Hepatocyte (in vitro differentiated cells): ENCODE results near the gene SH3BP4. TPM values are rescaled to one million over a fixed set of nuclear protein-coding genes. Genes with fewer than 3 reads are reported as not detected.

ENCODE experiments used
- DNase-seq: peaks from one replicate; pipeline ENCODE4 v3.0.0-alpha.2; 2016; ENCODE audit warnings: low spot score
- H2AFZ ChIP-seq: fragments of 200-600 bp; sonication (generic); 2 replicates; pipeline ENCODE4 v1.6.0; 2016; ENCODE audit warnings: antibody characterized with exemption, mild to moderate bottlenecking
- H3K27ac ChIP-seq: fragments of 200-600 bp; sonication (generic); 2 replicates; pipeline ENCODE4 v1.5.1; 2016; ENCODE audit warnings: mild to moderate bottlenecking
- H3K27me3 ChIP-seq: fragments of 200-600 bp; sonication (generic); 2 replicates; pipeline ENCODE4 v1.6.1; 2016
- H3K36me3 ChIP-seq: fragments of 200-600 bp; sonication (generic); replicated peaks from 2 replicates; pipeline ENCODE4 v1.5.1; 2016; ENCODE audit warnings: low read depth; ENCODE audit not compliant: insufficient read depth
- H3K4me1 ChIP-seq: fragments of 200-600 bp; sonication (generic); 2 replicates; pipeline ENCODE4 v1.5.1; 2016; ENCODE audit warnings: mild to moderate bottlenecking, moderate library complexity; ENCODE audit not compliant: insufficient read depth
- H3K4me2 ChIP-seq: fragments of 200-600 bp; sonication (generic); 2 replicates; pipeline ENCODE4 v1.6.0; 2016
- H3K4me3 ChIP-seq: fragments of 200-600 bp; sonication (generic); 2 replicates; pipeline ENCODE4 v1.5.1; 2016; ENCODE audit warnings: mild to moderate bottlenecking
- H3K79me2 ChIP-seq: fragments of 200-600 bp; sonication (generic); 2 replicates; pipeline ENCODE4 v1.6.0; 2017; ENCODE audit warnings: mild to moderate bottlenecking
- H3K9me2 ChIP-seq: fragments of 200-600 bp; sonication (generic); replicated peaks from 2 replicates; pipeline ENCODE4 v1.6.0; 2017; ENCODE audit warnings: mild to moderate bottlenecking; ENCODE audit not compliant: insufficient read depth
- H3K9me3 ChIP-seq: fragments of 200-600 bp; sonication (generic); 2 replicates; pipeline ENCODE4 v1.5.1; 2016; ENCODE audit warnings: low read depth, mild to moderate bottlenecking
- H4K20me1 ChIP-seq: fragments of 200-600 bp; sonication (generic); 2 replicates; pipeline ENCODE4 v1.6.0; 2016; ENCODE audit warnings: mild to moderate bottlenecking; ENCODE audit not compliant: insufficient read depth, poor library complexity, severe bottlenecking
- CTCF ChIP-seq: fragments of 200-600 bp; sonication (generic); IDR thresholded peaks from 2 replicates; pipeline ENCODE4 v1.5.1; 2016; ENCODE audit warnings: antibody characterized with exemption, mild to moderate bottlenecking; ENCODE audit not compliant: poor library complexity
- EZH2 ChIP-seq: fragments of 200-600 bp; sonication (generic); IDR thresholded peaks from 2 replicates; pipeline ENCODE4 v1.6.1; 2016; ENCODE audit warnings: antibody characterized with exemption, mild to moderate bottlenecking, borderline replicate concordance
- EZH2phosphoT487 ChIP-seq: fragments of 200-600 bp; sonication (generic); IDR thresholded peaks from one replicate; pipeline ENCODE4 v1.6.1; 2018; ENCODE audit warnings: antibody characterized with exemption, mild to moderate bottlenecking, low read depth, moderate library complexity; ENCODE audit not compliant: unreplicated experiment, severe bottlenecking
- WGBS: methylation state at CpG from one replicate; pipeline ENCODE4 v1.1.6; 2016; ENCODE audit warnings: low lambda C conversion rate; ENCODE audit errors: missing lambda C conversion rate; 5-methylcytosine and 5-hydroxymethylcytosine counted together
- polyA plus RNA-seq: library from polyadenylated mRNA; unstranded; fragments of >200 nt; fragmentation: Nextera tagmentation; extraction: Ambion mirVana; gene quantifications from 2 replicates; pipeline ENCODE4 v1.2.1, GENCODE V29; 2016
- total RNA-seq: library from RNA; depleted of rRNA; stranded (reverse); fragments of >200 nt; gene quantifications from 2 replicates; pipeline ENCODE4 v1.2.3, GENCODE V29; 2014

Gene SH3BP4
- total and polyA plus RNA-seq, 2 experiments from 2014 or later, result 23.3 to 32.0 TPM

DNA sequence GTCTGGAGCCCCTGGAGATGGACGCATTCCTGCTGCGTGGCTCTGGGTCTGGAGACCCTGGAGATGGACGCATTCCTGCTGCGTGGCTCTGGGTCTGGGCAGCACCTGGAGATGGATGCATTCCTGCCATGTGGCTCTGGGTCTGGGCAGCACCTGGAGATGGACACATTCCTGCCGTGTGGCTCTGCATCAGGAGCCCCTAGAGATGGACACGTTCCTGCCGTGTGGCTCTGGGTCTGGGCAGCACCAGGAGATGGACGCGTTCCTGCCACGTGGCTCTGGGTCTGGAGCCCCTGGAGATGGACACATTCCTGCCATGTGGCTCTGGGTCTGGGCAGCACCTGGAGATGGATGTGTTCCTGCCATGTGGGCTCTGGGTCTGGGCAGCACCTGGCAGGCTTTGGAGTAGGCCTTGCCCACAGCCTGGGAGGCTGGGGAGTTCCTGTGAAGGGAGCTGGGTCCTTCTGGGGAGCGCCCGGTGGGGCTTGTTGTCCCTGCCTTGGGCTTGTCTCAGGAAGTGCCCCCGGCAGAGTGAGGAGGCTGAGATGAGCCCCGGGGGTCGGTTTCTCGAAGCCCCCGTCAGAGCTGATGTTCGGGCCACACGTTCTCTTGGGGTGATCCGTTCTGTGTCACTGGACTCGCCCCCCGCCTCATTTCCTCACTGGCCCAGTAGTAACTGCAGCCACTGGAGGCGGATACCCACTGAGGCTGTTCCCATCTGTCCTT is 41.0 kb downstream of the SH3BP4 start:
- Histone ChIP-seq H3K79me2 (peaks cover 100% of the 10 kb centered on the region), H3K4me3 (no peak overlapping the region), H3K9me2 (no peaks in the 10 kb centered on the region), H3K27me3 (no peaks in the 10 kb centered on the region), H3K36me3 (no peaks in the 10 kb centered on the region), H3K9me3 (no peaks in the 10 kb centered on the region), H3K4me2 (no peak overlapping the region), H3K27ac (no peak overlapping the region), H2AFZ (no peak overlapping the region), H4K20me1 (peaks cover 35% of the 10 kb centered on the region), H3K4me1 (peaks cover 27% of the 10 kb centered on the region)
- DNase-seq, result no peak
- WGBS, result 95% methylated on average over 23 of the region's 23 CpGs
- no peak for TF ChIP-seq EZH2phosphoT487
- no peak for TF ChIP-seq CTCF
- no peak for TF ChIP-seq EZH2

DNA sequence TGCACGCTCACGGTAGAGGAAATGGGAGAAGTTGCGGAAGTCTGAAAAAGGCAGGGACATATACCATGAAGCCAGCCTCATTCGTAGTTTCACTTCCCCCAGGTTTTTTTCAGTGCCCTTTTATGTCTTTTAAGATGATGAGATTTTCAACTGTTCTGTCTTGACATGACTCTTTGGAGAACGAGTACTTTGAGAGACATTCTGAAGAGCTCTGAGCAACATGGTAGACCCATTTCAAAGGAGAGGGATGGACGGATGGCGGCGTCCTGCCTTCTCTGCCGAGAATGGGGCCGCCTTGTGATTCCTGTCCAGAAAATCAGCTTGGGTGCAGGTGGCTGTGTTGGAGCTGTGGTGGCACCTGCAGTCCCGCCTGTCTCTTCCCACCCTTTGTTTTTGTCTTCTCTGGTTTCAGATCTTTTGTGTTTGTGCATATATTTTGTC is 41.7 kb downstream of the SH3BP4 start:
- Histone ChIP-seq H3K4me3 (no peak overlapping the region), H3K27ac (no peak overlapping the region), H3K4me2 (no peak overlapping the region)

GRCh38 chr2:234994438-234995321 is 42.9 kb downstream of the SH3BP4 start:
- Histone ChIP-seq H4K20me1 (peaks cover 38% of the 10 kb centered on the region), H3K9me3 (no peaks in the 10 kb centered on the region), H2AFZ (no peak overlapping the region), H3K27me3 (no peaks in the 10 kb centered on the region), H3K27ac (no peak overlapping the region), H3K79me2 (peaks cover 87% of the 10 kb centered on the region), H3K4me3 (no peak overlapping the region), H3K4me1 (peaks cover 43% of the 10 kb centered on the region), H3K4me2 (no peak overlapping the region), H3K36me3 (no peaks in the 10 kb centered on the region), H3K9me2 (no peaks in the 10 kb centered on the region)
- DNase-seq, result no peak
- 92% methylated on average over 29 of the region's 29 CpGs for WGBS
- TF ChIP-seq EZH2phosphoT487, result no peak
- no peak for TF ChIP-seq EZH2
- TF ChIP-seq CTCF, result no peak

More for the DNA sequence above, 41.7 kb downstream of the SH3BP4 start:
- peaks cover 32% of the 10 kb centered on the region for H3K4me1 ChIP-seq
- H3K9me2 ChIP-seq, result no peaks in the 10 kb centered on the region
- H2AFZ ChIP-seq, result no peak overlapping the region
- H3K79me2 ChIP-seq, result peaks cover 95% of the 10 kb centered on the region
- no peak for DNase-seq
- H4K20me1 ChIP-seq, result peaks cover 36% of the 10 kb centered on the region
- no peaks in the 10 kb centered on the region for H3K36me3 ChIP-seq
- H3K9me3 ChIP-seq, result no peaks in the 10 kb centered on the region
- WGBS, result 98% methylated on average over 11 of the region's 11 CpGs
- TF ChIP-seq EZH2 (no peak), CTCF (no peak), EZH2phosphoT487 (no peak)
- no peaks in the 10 kb centered on the region for H3K27me3 ChIP-seq
